Fibroblast of lung (primary cell): Measurements from ENCODE around the gene WDFY1. TPM values are rescaled to one million over a fixed set of nuclear protein-coding genes. Genes with fewer than 3 reads are reported as not detected.

Experiments
- DNase-seq, 2 donors: peaks; one replicate each; pipeline versions ENCODE4 v3.0.0 to v3.0.0-alpha.2; 2010; ENCODE audit warnings: low read depth in 2 of 2
- H2AFZ ChIP-seq: 2 replicates; pipeline ENCODE4 v1.5.1; 2012; ENCODE audit warnings: low read length, control low read depth, inconsistent platforms
- H3K27ac ChIP-seq: 2 replicates; pipeline ENCODE4 v1.5.1; 2011; ENCODE audit warnings: low read length, control low read depth; ENCODE audit not compliant: insufficient read depth
- H3K27me3 ChIP-seq: 2 replicates; pipeline ENCODE4 v1.5.1; 2011; ENCODE audit warnings: mild to moderate bottlenecking, low read length; ENCODE audit not compliant: control insufficient read depth, insufficient read depth
- H3K36me3 ChIP-seq: 2 replicates; pipeline ENCODE4 v1.5.1; 2011; ENCODE audit warnings: low read length; ENCODE audit not compliant: control insufficient read depth, insufficient read depth
- H3K4me1 ChIP-seq: 2 replicates; pipeline ENCODE4 v1.5.1; 2011; ENCODE audit warnings: low read length; ENCODE audit not compliant: control insufficient read depth, insufficient read depth; ENCODE audit errors: extremely low read depth
- H3K4me2 ChIP-seq: 2 replicates; pipeline ENCODE4 v1.5.1; 2011; ENCODE audit warnings: low read length, control low read depth; ENCODE audit not compliant: insufficient read depth; ENCODE audit errors: extremely low read depth
- H3K4me3 ChIP-seq, 4 experiments: fragments of 200-600 bp in 1 of 4; sonication (generic) in 1 of 4; replicated peaks in 1 of 4; 2 replicates each; pipeline ENCODE4 v1.5.1; 2011 to 2016; ENCODE audit warnings: low read length in 4 of 4, low read depth in 3 of 4, mild to moderate bottlenecking in 3 of 4, control low read depth in 2 of 4, inconsistent platforms in 1 of 4, mixed read lengths in 1 of 4; ENCODE audit not compliant: insufficient read depth in 1 of 4; ENCODE audit errors: control extremely low read depth in 1 of 4
- H3K79me2 ChIP-seq: 2 replicates; pipeline ENCODE4 v1.5.1; 2012; ENCODE audit warnings: mild to moderate bottlenecking, low read length, inconsistent platforms; ENCODE audit not compliant: control insufficient read depth, insufficient read depth
- H3K9ac ChIP-seq: 2 replicates; pipeline ENCODE4 v1.5.1; 2011; ENCODE audit warnings: mild to moderate bottlenecking, low read length, control low read depth; ENCODE audit not compliant: insufficient read depth
- H3K9me3 ChIP-seq: 2 replicates; pipeline ENCODE4 v1.5.1; 2012; ENCODE audit warnings: low read depth, low read length; ENCODE audit not compliant: control insufficient read depth, insufficient read depth
- H4K20me1 ChIP-seq: 2 replicates; pipeline ENCODE4 v1.5.1; 2011; ENCODE audit warnings: low read length; ENCODE audit not compliant: control insufficient read depth, insufficient read depth; ENCODE audit errors: extremely low read depth
- EZH2 ChIP-seq: IDR thresholded peaks from 2 replicates; pipeline ENCODE4 v1.5.1; 2012; ENCODE audit warnings: low read length, control low read depth, mild to moderate bottlenecking; ENCODE audit errors: missing control alignments
- polyA plus RNA-seq, 2 donors: library from polyadenylated mRNA; depleted of rRNA in 1 of 2; stranded (reverse) in 1 of 2; unstranded in 1 of 2; fragments of >200 nt; gene quantifications; 2 replicates each; pipeline ENCODE4 v1.2.1, GENCODE V29; 2011 to 2012; ENCODE audit warnings: missing spikeins in 1 of 2
- total RNA-seq: library from RNA; depleted of rRNA; stranded (reverse); fragments of >200 nt; gene quantifications from 2 replicates; pipeline ENCODE4 v1.2.1, GENCODE V29; 2014
- TF ChIP-seq, protein P1 (sequence below), 2 donors: IDR thresholded peaks in 1 of 2; conservative IDR thresholded peaks in 1 of 2; 1 replicate in 1 of 2; 2 replicates in 1 of 2; pipeline ENCODE4 v1.5.1; 2011 to 2012; ENCODE audit warnings: low read length in 2 of 2, control low read depth in 1 of 2, inconsistent platforms in 1 of 2, low read depth in 1 of 2, mild to moderate bottlenecking in 1 of 2

Gene WDFY1
- total and polyA plus RNA-seq, 2 donors (not counting 1 experiment from before 2014, with no cell fraction given), result 79.1 to 156 TPM

DNA sequence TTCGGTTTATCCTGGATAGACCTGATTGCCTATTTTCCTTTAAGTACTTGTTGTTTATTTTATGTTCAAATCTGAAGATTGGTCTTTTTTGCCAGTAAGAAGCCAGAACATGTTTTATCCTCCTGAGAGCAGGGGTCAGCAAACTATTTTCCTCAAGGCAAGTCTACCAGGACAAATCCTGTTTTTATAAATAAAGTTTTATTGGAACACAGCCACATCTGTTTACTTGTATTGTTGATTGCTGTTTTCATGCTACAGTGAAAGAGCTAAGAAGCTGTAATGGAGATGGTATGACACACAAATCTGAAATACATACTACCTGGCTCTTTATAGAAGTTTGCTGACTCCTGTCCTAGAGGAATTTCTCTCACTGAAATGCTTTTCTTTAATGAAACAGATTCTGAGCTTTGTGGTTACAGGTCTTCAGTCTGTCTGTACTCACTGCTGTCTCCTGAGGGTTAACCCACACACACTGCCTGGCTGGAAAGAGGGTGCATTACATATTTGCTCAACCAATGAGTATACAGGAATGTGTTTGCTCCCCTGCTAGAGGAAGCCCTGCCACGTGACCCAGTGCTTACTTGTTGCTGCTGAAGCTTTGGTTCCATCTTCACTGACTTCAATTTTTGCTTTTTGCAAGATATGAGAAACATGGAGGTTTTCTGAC, 34.7 kb upstream of the WDFY1 start:
- no peak overlapping the region for H3K4me2 ChIP-seq

DNA sequence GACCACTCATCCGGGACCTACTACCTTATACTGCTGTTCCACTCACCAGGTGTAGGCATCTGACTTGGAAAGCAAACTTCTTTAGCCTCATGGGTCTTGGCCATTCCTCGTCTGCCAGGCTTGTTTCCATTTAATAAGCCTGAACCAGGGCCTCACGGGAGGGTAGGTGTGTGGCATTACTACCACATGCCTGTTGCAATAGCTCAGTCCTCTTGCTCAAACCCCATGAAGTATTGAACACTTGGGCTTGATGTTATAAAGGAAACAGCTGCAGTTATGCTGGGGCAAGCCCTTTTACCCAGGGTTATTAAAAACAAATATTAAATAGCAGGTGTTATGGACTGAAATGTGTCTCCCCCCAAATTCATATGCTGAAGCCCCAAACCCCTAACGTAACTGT, 33.3 kb upstream of the WDFY1 start:
- Histone ChIP-seq H3K4me3 (no peak overlapping the region), H3K9ac (no peak overlapping the region), H3K79me2 (no peaks in the 10 kb centered on the region), H4K20me1 (no peaks in the 10 kb centered on the region), H3K9me3 (no peaks in the 10 kb centered on the region), H3K4me1 (no peaks in the 10 kb centered on the region), H3K27ac (no peak overlapping the region), H3K4me2 (no peak overlapping the region), H3K36me3 (no peaks in the 10 kb centered on the region), H3K27me3 (no peaks in the 10 kb centered on the region), H2AFZ (no peak overlapping the region)
- TF ChIP-seq, protein P1, sequence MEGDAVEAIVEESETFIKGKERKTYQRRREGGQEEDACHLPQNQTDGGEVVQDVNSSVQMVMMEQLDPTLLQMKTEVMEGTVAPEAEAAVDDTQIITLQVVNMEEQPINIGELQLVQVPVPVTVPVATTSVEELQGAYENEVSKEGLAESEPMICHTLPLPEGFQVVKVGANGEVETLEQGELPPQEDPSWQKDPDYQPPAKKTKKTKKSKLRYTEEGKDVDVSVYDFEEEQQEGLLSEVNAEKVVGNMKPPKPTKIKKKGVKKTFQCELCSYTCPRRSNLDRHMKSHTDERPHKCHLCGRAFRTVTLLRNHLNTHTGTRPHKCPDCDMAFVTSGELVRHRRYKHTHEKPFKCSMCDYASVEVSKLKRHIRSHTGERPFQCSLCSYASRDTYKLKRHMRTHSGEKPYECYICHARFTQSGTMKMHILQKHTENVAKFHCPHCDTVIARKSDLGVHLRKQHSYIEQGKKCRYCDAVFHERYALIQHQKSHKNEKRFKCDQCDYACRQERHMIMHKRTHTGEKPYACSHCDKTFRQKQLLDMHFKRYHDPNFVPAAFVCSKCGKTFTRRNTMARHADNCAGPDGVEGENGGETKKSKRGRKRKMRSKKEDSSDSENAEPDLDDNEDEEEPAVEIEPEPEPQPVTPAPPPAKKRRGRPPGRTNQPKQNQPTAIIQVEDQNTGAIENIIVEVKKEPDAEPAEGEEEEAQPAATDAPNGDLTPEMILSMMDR (conservative IDR thresholded peaks at IDR 0.05 in 1 of 2, IDR thresholded peaks at IDR 0.05 in 1 of 2; ENCODE audit: low read depth in 1 of 2, low read length in 2 of 2), result no peak
- TF ChIP-seq EZH2, result no peak
- no peak for DNase-seq

More for the DNA sequence above, 34.7 kb upstream of the WDFY1 start:
- TF ChIP-seq EZH2, result no peak
- TF ChIP-seq, protein P1 (conservative IDR thresholded peaks at IDR 0.05 in 1 of 2, IDR thresholded peaks at IDR 0.05 in 1 of 2; ENCODE audit: low read depth in 1 of 2, low read length in 2 of 2), result no peak
- DNase-seq, result peak in 1 of 2 donors; percentile 67
- Histone ChIP-seq H3K4me3 (no peak overlapping the region), H3K27me3 (no peaks in the 10 kb centered on the region), H3K9me3 (no peaks in the 10 kb centered on the region), H3K79me2 (no peaks in the 10 kb centered on the region), H3K36me3 (no peaks in the 10 kb centered on the region), H3K9ac (no peak overlapping the region), H2AFZ (no peak overlapping the region), H3K27ac (no peak overlapping the region), H3K4me1 (no peaks in the 10 kb centered on the region), H4K20me1 (no peaks in the 10 kb centered on the region)

DNA sequence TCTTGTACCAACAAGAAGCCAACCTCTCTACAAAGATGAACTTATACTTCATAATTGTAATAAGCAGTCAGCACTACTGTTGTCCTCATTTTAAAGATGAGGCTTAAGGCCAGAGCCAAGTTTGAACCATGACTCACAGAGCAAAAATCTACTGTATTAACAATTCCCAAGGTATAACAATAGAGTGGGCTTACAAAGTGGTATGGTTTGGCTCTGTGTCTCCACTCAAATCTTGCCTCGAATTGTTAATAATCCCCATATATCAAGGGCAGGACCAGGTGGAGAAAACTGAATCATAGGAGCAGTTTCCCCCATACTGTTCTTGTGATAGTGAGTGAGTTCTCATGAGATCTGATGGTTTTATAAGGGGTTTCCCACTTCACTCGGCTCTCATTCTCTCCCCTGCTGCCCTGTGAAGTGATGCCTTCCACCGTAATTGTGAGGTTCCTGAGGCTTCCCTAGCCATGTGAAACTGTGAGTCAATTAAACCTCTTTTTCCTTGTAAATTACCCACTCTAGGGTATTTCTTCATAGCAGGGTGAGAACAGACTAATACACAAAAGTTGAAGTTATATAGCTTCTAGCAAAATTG, 31.6 kb upstream of the WDFY1 start:
- peak in 1 of 2 donors; percentile 86 for DNase-seq
- Histone ChIP-seq H3K27ac (no peak overlapping the region), H3K27me3 (no peaks in the 10 kb centered on the region)

More for the DNA sequence above, 31.6 kb upstream of the WDFY1 start:
- TF ChIP-seq EZH2, result no peak
- TF ChIP-seq, protein P1 (conservative IDR thresholded peaks at IDR 0.05 in 1 of 2, IDR thresholded peaks at IDR 0.05 in 1 of 2; ENCODE audit: low read depth in 1 of 2, low read length in 2 of 2), result no peak
- Histone ChIP-seq H3K9me3 (no peaks in the 10 kb centered on the region), H3K36me3 (no peaks in the 10 kb centered on the region), H3K79me2 (no peaks in the 10 kb centered on the region), H2AFZ (no peak overlapping the region), H4K20me1 (no peaks in the 10 kb centered on the region), H3K4me2 (no peak overlapping the region), H3K4me3 (no peak overlapping the region), H3K9ac (no peak overlapping the region), H3K4me1 (no peaks in the 10 kb centered on the region)
